Esophagus squamous epithelium (tissue), 5 donors: ENCODE data around the gene ITGAX. TPM values are rescaled to one million over a fixed set of nuclear protein-coding genes. Genes with fewer than 3 reads are reported as not detected.

ENCODE experiments used
- DNase-seq: peaks from one replicate; lab custom pipeline; 2025; lab: John Stamatoyannopoulos, UW
- H3K27ac ChIP-seq, 4 donors: fragments of 200-600 bp; sonication (generic); one replicate each; pipeline ENCODE4 v1.5.1; 2016 to 2019; ENCODE audit warnings: mild to moderate bottlenecking in 1 of 4
- H3K27me3 ChIP-seq, 4 donors: fragments of 200-600 bp; sonication (generic); 1 replicate in 3 of 4; 2 replicates in 1 of 4; pipeline versions ENCODE4 v1.5.1 to v1.6.0; 2017 to 2021; ENCODE audit warnings: antibody characterized with exemption in 1 of 4
- H3K36me3 ChIP-seq, 3 donors: fragments of 200-600 bp; sonication (generic); one replicate each; pipeline ENCODE4 v1.5.1; 2016 to 2019
- H3K4me1 ChIP-seq, 3 donors: fragments of 200-600 bp; sonication (generic); one replicate each; pipeline ENCODE4 v1.5.1; 2017 to 2019
- H3K4me3 ChIP-seq, 4 donors: fragments of 200-600 bp; sonication (generic); 1 replicate in 3 of 4; 2 replicates in 1 of 4; pipeline ENCODE4 v1.5.1; 2016 to 2019; ENCODE audit warnings: mild to moderate bottlenecking in 2 of 4, moderate library complexity in 1 of 4
- H3K9me3 ChIP-seq, 3 donors: fragments of 200-600 bp; sonication (generic); one replicate each; pipeline ENCODE4 v1.5.1; 2016 to 2019
- POLR2A ChIP-seq, 4 donors: fragments of 450-650 bp; IDR thresholded peaks; one replicate each; pipeline ENCODE4 v1.6.1; 2017; ENCODE audit warnings: antibody characterized with exemption in 4 of 4, mild to moderate bottlenecking in 4 of 4, moderate library complexity in 3 of 4
- WGBS, 2 donors: methylation state at CpG; one replicate each; pipeline ENCODE4 v1.1.5; 2018; 5-methylcytosine and 5-hydroxymethylcytosine counted together
- intact Hi-C: fragments of 100-400 bp; cut with DNase I; formaldehyde crosslinking; loops from one replicate; pipeline ENCODE4 v1.15.0; 2022
- total RNA-seq, 4 donors: library from RNA; depleted of rRNA; stranded (reverse); fragments of >200 nt; gene quantifications; one replicate each; pipeline ENCODE4 v1.1.0, GENCODE V29; 2016
- TF ChIP-seq, protein P1 (sequence below), 6 experiments: fragments of 450-650 bp in 4 of 6; fragments of 200-600 bp in 2 of 6; sonication (generic) in 2 of 6; IDR thresholded peaks; one replicate each; pipeline ENCODE4 v1.5.1; 2016 to 2019; ENCODE audit warnings: antibody characterized with exemption in 6 of 6, mild to moderate bottlenecking in 4 of 6, moderate library complexity in 4 of 6
- donor health status: DM: yes; HTN: yes; CAD: no.

ITGAX gene
- total RNA-seq, 4 donors from 2014 or later, result 0.82 to 4.5 (median 1.8) TPM

DNA sequence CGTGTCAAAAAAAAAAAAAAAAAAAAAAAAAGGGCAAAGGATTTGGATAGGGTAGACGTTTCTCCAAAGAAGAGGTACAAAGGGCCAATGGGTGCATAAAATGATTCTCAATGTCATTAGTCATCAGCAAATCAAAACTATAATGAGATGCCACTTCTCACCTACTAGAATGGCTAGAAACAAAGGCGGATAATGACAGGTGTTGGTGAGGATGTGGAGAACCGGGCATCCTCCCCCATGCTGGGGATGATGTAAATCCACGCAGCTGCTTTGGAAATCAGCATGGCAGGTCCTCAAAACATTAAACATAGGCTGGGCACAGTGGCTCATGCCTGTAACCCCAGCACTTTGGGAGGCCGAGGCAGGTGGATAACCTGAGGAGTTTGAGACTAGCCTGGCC is 9.4 kb downstream of the ITGAX start:
- H3K4me1 ChIP-seq, result no peaks in the 10 kb centered on the region
- H3K27ac ChIP-seq, result no peak overlapping the region
- no peak for DNase-seq
- no peaks in the 10 kb centered on the region for H3K36me3 ChIP-seq
- TF ChIP-seq, protein P1, sequence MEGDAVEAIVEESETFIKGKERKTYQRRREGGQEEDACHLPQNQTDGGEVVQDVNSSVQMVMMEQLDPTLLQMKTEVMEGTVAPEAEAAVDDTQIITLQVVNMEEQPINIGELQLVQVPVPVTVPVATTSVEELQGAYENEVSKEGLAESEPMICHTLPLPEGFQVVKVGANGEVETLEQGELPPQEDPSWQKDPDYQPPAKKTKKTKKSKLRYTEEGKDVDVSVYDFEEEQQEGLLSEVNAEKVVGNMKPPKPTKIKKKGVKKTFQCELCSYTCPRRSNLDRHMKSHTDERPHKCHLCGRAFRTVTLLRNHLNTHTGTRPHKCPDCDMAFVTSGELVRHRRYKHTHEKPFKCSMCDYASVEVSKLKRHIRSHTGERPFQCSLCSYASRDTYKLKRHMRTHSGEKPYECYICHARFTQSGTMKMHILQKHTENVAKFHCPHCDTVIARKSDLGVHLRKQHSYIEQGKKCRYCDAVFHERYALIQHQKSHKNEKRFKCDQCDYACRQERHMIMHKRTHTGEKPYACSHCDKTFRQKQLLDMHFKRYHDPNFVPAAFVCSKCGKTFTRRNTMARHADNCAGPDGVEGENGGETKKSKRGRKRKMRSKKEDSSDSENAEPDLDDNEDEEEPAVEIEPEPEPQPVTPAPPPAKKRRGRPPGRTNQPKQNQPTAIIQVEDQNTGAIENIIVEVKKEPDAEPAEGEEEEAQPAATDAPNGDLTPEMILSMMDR (IDR thresholded peaks at IDR 0.05), result no peak
- TF ChIP-seq POLR2A (IDR thresholded peaks at IDR 0.05), result no peak
- intact Hi-C loops, result no loop called here
- 72 to 81% methylated on average over 6 of the region's 6 CpGs for WGBS, 2 donors
- no peaks in the 10 kb centered on the region for H3K9me3 ChIP-seq
- no peak overlapping the region for H3K4me3 ChIP-seq
- H3K27me3 ChIP-seq, result peaks cover 0 to 36% (median 0%) of the 10 kb centered on the region in 4 donors

DNA sequence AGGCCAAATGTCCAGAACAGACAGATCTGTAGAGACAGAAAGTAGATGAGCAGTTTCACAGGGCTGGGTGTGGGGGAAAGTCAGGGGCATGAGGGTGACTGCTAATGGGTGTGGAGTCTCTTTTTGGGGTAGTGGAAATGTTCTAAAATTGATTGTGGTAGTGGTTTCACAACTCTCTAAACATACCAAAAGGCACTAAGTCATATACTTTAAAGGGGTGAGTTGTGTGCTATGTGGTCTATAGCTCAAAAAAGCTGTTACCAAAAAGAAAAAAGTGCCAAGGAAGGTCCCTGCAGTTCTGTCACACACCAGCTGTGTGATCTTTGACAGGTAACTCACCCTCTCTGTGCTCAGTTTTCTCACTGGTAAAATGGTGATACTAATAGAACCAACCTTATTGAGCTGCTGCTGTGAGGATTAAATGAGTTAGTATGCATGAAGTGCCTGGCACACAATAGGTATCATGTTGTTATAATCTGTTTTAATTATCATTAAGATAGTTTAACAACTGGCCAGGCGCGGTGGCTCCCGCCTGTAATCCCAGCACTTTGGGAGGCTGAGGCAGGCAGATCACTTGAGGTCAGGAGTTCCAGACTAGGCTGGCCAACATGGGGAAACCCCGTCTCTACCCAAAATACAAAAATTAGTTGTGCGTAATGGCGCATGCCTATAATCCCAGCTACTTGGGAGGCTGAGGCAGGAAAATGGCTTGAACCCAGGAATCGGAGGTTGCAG is 10.3 kb downstream of the ITGAX start:
- no peak overlapping the region for H3K27ac ChIP-seq
- no peak for TF ChIP-seq POLR2A (IDR thresholded peaks at IDR 0.05)
- TF ChIP-seq, protein P1 (IDR thresholded peaks at IDR 0.05), result no peak
- no peak overlapping the region for H3K4me3 ChIP-seq
- 60 to 93% methylated on average over 1 to 7 of the region's 7 CpGs for WGBS, 2 donors
- H3K36me3 ChIP-seq, result no peaks in the 10 kb centered on the region
- no peaks in the 10 kb centered on the region for H3K9me3 ChIP-seq
- H3K4me1 ChIP-seq, result no peaks in the 10 kb centered on the region
- DNase-seq, result no peak
- intact Hi-C loops, result no loop called here
- peaks cover 0 to 39% (median 0%) of the 10 kb centered on the region in 4 donors for H3K27me3 ChIP-seq

DNA sequence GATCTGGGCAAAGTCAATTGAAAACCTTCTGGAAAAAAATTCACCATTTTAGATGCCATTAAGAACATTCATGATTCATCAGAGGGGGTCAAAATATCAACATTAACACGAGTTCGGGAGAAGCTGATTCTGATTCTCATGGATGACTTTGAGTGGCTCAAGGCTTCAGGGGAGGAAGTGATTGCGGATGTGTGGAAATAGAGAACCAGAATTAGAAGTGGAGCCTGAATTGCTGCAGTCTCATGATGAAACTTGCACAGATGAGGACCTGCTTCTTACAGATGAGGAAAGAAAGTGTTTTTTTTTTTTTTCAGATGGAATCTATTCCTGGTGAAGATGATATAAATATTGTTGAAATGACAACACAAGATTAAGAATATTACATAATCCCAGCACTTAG is 12.9 kb downstream of the ITGAX start:
- Histone ChIP-seq H3K27me3 (peaks cover 0 to 39% (median 0%) of the 10 kb centered on the region in 4 donors), H3K4me1 (no peaks in the 10 kb centered on the region), H3K36me3 (no peaks in the 10 kb centered on the region), H3K27ac (no peak overlapping the region), H3K9me3 (no peaks in the 10 kb centered on the region), H3K4me3 (no peak overlapping the region)
- TF ChIP-seq, protein P1 (IDR thresholded peaks at IDR 0.05), result no peak
- TF ChIP-seq POLR2A (IDR thresholded peaks at IDR 0.05), result no peak
- no peak for DNase-seq
- intact Hi-C loops, result no loop called here
- 59 to 70% methylated on average over 3 of the region's 3 CpGs for WGBS, 2 donors

GRCh38 chr16:31371008-31371407 is 16.0 kb downstream of the ITGAX start:
- Histone ChIP-seq H3K4me1 (no peaks in the 10 kb centered on the region), H3K9me3 (peaks cover 0 to 5% (median 0%) of the 10 kb centered on the region in 3 donors), H3K27ac (no peak overlapping the region), H3K4me3 (no peak overlapping the region), H3K27me3 (peaks cover 0 to 50% (median 0%) of the 10 kb centered on the region in 4 donors), H3K36me3 (no peaks in the 10 kb centered on the region)
- 86% methylated on average over 8 to 10 of the region's 12 CpGs for WGBS, 2 donors
- no peak for TF ChIP-seq POLR2A (IDR thresholded peaks at IDR 0.05)
- TF ChIP-seq, protein P1 (IDR thresholded peaks at IDR 0.05), result no peak
- DNase-seq, result no peak
- intact Hi-C loops, result no loop called here

GRCh38 chr16:31371619-31372484 is 16.9 kb downstream of the ITGAX start:
- WGBS, 2 donors, result 72 to 83% methylated on average over 19 to 23 of the region's 42 CpGs
- TF ChIP-seq, protein P1 (IDR thresholded peaks at IDR 0.05), result no peak
- no peak for TF ChIP-seq POLR2A (IDR thresholded peaks at IDR 0.05)
- Histone ChIP-seq H3K9me3 (peaks cover 0 to 5% (median 0%) of the 10 kb centered on the region in 3 donors), H3K27ac (no peak overlapping the region), H3K27me3 (peaks cover 0 to 57% (median 0%) of the 10 kb centered on the region in 4 donors), H3K36me3 (no peaks in the 10 kb centered on the region), H3K4me3 (no peak overlapping the region), H3K4me1 (no peaks in the 10 kb centered on the region)
- intact Hi-C loops, result no loop called here
- no peak for DNase-seq
